ENCODE results near the gene SPATA6. TPM values are rescaled to one million over a fixed set of nuclear protein-coding genes. Genes with fewer than 3 reads are reported as not detected.

SPATA6 gene
- polyA plus RNA-seq, 1 donor from 2014 or later: 3.2 TPM

GRCh38 chr1:48493041-48493440 is 21.0 kb upstream of the SPATA6 start:
- Histone ChIP-seq H3K9me3 (ENCODE audit: low read length) (no peaks in the 10 kb centered on the region), H2AFZ (ENCODE audit: low read depth, low read length) (no peak overlapping the region), H3K9ac (ENCODE audit: low read length) (no peak overlapping the region), H4K20me1 (ENCODE audit: insufficient read depth) (no peaks in the 10 kb centered on the region), H3K27me3 (ENCODE audit: insufficient read depth, low read depth, low read length) (no peaks in the 10 kb centered on the region), H3K27ac (ENCODE audit: low read length) (no peak overlapping the region), H3K36me3 (ENCODE audit: insufficient read depth, low read length) (no peaks in the 10 kb centered on the region), H3K9me2 (ENCODE audit: insufficient read depth, low read length) (no peaks in the 10 kb centered on the region), H3K4me3 (ENCODE audit: low read length) (no peak overlapping the region), H3F3A (ENCODE audit: insufficient read depth, low read length, poor library complexity, severe bottlenecking) (no peaks in the 10 kb centered on the region), H3K4me2 (ENCODE audit: low read length) (no peak overlapping the region), H3K79me2 (replicated peaks; ENCODE audit: insufficient read depth, low read length) (no peaks in the 10 kb centered on the region)
- TF ChIP-seq EP300 (conservative IDR thresholded peaks at IDR 0.05; ENCODE audit: poor library complexity, severe bottlenecking) (no peak), EZH2 (IDR thresholded peaks at IDR 0.05; ENCODE audit: borderline replicate concordance, insufficient read depth, low read length, poor library complexity, severe bottlenecking) (no peak), CTCF (IDR thresholded peaks at IDR 0.05; ENCODE audit: poor library complexity, severe bottlenecking) (no peak), RAD21 (conservative IDR thresholded peaks at IDR 0.05) (no peak), SMC3 (conservative IDR thresholded peaks at IDR 0.05; ENCODE audit: poor library complexity) (no peak), TAF1 (IDR thresholded peaks at IDR 0.05; ENCODE audit: low read depth) (no peak), POLR2AphosphoS5 (IDR thresholded peaks at IDR 0.05) (no peak), MXI1 (conservative IDR thresholded peaks at IDR 0.05; ENCODE audit: poor library complexity, severe bottlenecking) (no peak)
- TF ChIP-seq, protein P1, sequence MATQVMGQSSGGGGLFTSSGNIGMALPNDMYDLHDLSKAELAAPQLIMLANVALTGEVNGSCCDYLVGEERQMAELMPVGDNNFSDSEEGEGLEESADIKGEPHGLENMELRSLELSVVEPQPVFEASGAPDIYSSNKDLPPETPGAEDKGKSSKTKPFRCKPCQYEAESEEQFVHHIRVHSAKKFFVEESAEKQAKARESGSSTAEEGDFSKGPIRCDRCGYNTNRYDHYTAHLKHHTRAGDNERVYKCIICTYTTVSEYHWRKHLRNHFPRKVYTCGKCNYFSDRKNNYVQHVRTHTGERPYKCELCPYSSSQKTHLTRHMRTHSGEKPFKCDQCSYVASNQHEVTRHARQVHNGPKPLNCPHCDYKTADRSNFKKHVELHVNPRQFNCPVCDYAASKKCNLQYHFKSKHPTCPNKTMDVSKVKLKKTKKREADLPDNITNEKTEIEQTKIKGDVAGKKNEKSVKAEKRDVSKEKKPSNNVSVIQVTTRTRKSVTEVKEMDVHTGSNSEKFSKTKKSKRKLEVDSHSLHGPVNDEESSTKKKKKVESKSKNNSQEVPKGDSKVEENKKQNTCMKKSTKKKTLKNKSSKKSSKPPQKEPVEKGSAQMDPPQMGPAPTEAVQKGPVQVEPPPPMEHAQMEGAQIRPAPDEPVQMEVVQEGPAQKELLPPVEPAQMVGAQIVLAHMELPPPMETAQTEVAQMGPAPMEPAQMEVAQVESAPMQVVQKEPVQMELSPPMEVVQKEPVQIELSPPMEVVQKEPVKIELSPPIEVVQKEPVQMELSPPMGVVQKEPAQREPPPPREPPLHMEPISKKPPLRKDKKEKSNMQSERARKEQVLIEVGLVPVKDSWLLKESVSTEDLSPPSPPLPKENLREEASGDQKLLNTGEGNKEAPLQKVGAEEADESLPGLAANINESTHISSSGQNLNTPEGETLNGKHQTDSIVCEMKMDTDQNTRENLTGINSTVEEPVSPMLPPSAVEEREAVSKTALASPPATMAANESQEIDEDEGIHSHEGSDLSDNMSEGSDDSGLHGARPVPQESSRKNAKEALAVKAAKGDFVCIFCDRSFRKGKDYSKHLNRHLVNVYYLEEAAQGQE (IDR thresholded peaks at IDR 0.05; ENCODE audit: borderline replicate concordance): no peak

- no peaks in the 10 kb centered on the region for H3K9me3 ChIP-seq (ENCODE audit: low read length)
- no peaks in the 10 kb centered on the region for H4K20me1 ChIP-seq (ENCODE audit: insufficient read depth)
- H3K79me2 ChIP-seq (replicated peaks; ENCODE audit: insufficient read depth, low read length): no peaks in the 10 kb centered on the region
- no peak overlapping the region for H3K27ac ChIP-seq (ENCODE audit: low read length)
- H3K36me3 ChIP-seq (ENCODE audit: insufficient read depth, low read length): no peaks in the 10 kb centered on the region
- TF ChIP-seq SMC3 (conservative IDR thresholded peaks at IDR 0.05; ENCODE audit: poor library complexity) (no peak), CTCF (IDR thresholded peaks at IDR 0.05; ENCODE audit: poor library complexity, severe bottlenecking) (no peak), RAD21 (conservative IDR thresholded peaks at IDR 0.05) (no peak), TAF1 (IDR thresholded peaks at IDR 0.05; ENCODE audit: low read depth) (no peak), MXI1 (conservative IDR thresholded peaks at IDR 0.05; ENCODE audit: poor library complexity, severe bottlenecking) (no peak), POLR2AphosphoS5 (IDR thresholded peaks at IDR 0.05) (no peak), EP300 (conservative IDR thresholded peaks at IDR 0.05; ENCODE audit: poor library complexity, severe bottlenecking) (no peak), EZH2 (IDR thresholded peaks at IDR 0.05; ENCODE audit: borderline replicate concordance, insufficient read depth, low read length, poor library complexity, severe bottlenecking) (no peak)
- TF ChIP-seq, protein P1 (IDR thresholded peaks at IDR 0.05; ENCODE audit: borderline replicate concordance): no peak
- no peak overlapping the region for H3K4me3 ChIP-seq (ENCODE audit: low read length)
- no peaks in the 10 kb centered on the region for H3K9me2 ChIP-seq (ENCODE audit: insufficient read depth, low read length)
- no peak overlapping the region for H2AFZ ChIP-seq (ENCODE audit: low read depth, low read length)
- no peak overlapping the region for H3K9ac ChIP-seq (ENCODE audit: low read length)
- no peaks in the 10 kb centered on the region for H3K27me3 ChIP-seq (ENCODE audit: insufficient read depth, low read depth, low read length)
- H3F3A ChIP-seq (ENCODE audit: insufficient read depth, low read length, poor library complexity, severe bottlenecking): no peaks in the 10 kb centered on the region
- H3K4me2 ChIP-seq (ENCODE audit: low read length): no peak overlapping the region
Measured at GRCh38 chr1:48492392-48492791, 20.4 kb upstream of the SPATA6 start.

Data from neural cell (in vitro differentiated cells).